Upper lobe of left lung (tissue), 6 donors: ENCODE data around the gene RIN1. TPM values are rescaled to one million over a fixed set of nuclear protein-coding genes. Genes with fewer than 3 reads are reported as not detected.

Experiments
- ATAC-seq, 2 donors: fragments of 200-7000 bp; cut with Tn5 transposase; one replicate each; pipeline ENCODE4 v1.9.1; 2022; ENCODE audit warnings: mild to moderate bottlenecking in 2 of 2, moderate library complexity in 2 of 2; ENCODE audit not compliant: low FRiP score in 2 of 2
- DNase-seq, 2 donors: peaks; one replicate each; pipeline ENCODE4 v3.0.0-alpha.2; 2019 to 2020
- H3K27ac ChIP-seq, 4 donors: fragments of 200-600 bp; sonication (generic); one replicate each; pipeline ENCODE4 v1.5.1; 2016 to 2019
- H3K27me3 ChIP-seq, 4 donors: fragments of 200-600 bp; sonication (generic); one replicate each; pipeline ENCODE4 v1.5.1; 2017 to 2019
- H3K36me3 ChIP-seq, 4 donors: fragments of 200-600 bp; sonication (generic); one replicate each; pipeline ENCODE4 v1.5.1; 2016 to 2019
- H3K4me1 ChIP-seq, 4 donors: fragments of 200-600 bp; sonication (generic); one replicate each; pipeline ENCODE4 v1.5.1; 2018 to 2019
- H3K4me3 ChIP-seq, 4 donors: fragments of 200-600 bp; sonication (generic); one replicate each; pipeline ENCODE4 v1.5.1; 2017 to 2019; ENCODE audit warnings: mild to moderate bottlenecking in 2 of 4, moderate library complexity in 1 of 4
- H3K9me3 ChIP-seq, 4 donors: fragments of 200-600 bp; sonication (generic); one replicate each; pipeline ENCODE4 v1.5.1; 2018 to 2019
- CTCF ChIP-seq, 6 experiments: fragments of 450-650 bp in 4 of 6; fragments of 200-600 bp in 2 of 6; sonication (generic) in 2 of 6; IDR thresholded peaks; one replicate each; pipeline ENCODE4 v1.5.1; 2016 to 2019; ENCODE audit warnings: antibody characterized with exemption in 6 of 6
- EP300 ChIP-seq, 4 donors: sonication (generic); formaldehyde crosslinking; IDR thresholded peaks; one replicate each; pipeline ENCODE4 v1.5.1; 2017; ENCODE audit warnings: antibody characterized with exemption in 4 of 4, control low read depth in 2 of 4
- POLR2A ChIP-seq, 4 donors: fragments of 450-650 bp; IDR thresholded peaks; one replicate each; pipeline ENCODE4 v1.5.1; 2016 to 2017; ENCODE audit warnings: antibody characterized with exemption in 4 of 4, mild to moderate bottlenecking in 2 of 4
- POLR2AphosphoS5 ChIP-seq, 2 donors: sonication (generic); formaldehyde crosslinking; IDR thresholded peaks; one replicate each; pipeline ENCODE4 v1.5.1; 2017; ENCODE audit warnings: antibody characterized with exemption in 2 of 2
- WGBS, 2 donors: methylation state at CpG; one replicate each; pipeline ENCODE4 v1.1.5; 2017 to 2018; 5-methylcytosine and 5-hydroxymethylcytosine counted together
- total RNA-seq, 6 donors: library from RNA; depleted of rRNA in 4 of 6; stranded (reverse); fragments of >200 nt in 4 of 6; gene quantifications; one replicate each; pipeline versions ENCODE4 v1.1.0 to v1.2.1, GENCODE V29; 2016 to 2021
- donor health status: DM: no; HTN: no; CAD: no; lungs with moderate emphysema.
- donor health status: DM: no; HTN: yes; CAD: no; lungs with severe emphysema.

Gene RIN1
- total RNA-seq, 6 donors from 2014 or later = 5.2 to 19.0 (median 8.9) TPM

- peaks cover 0 to 19% (median 6%) of the 10 kb centered on the region in 4 donors for H3K36me3 ChIP-seq
- peaks cover 25 to 32% (median 27%) of the 10 kb centered on the region in 4 donors for H3K4me1 ChIP-seq
- WGBS, 2 donors = 8 to 13% methylated on average over 11 to 18 of the region's 19 CpGs
- H3K9me3 ChIP-seq = no peaks in the 10 kb centered on the region
- ATAC-seq = peak; percentile 82 to 86
- peak overlapping the region in 1 of 4 donors; percentile 3 for H3K4me3 ChIP-seq
- peak; percentile 79 to 86 for DNase-seq
- TF ChIP-seq POLR2AphosphoS5 (IDR thresholded peaks at IDR 0.05) (peak; percentile 49 to 57), POLR2A (IDR thresholded peaks at IDR 0.05) (no peak), EP300 (IDR thresholded peaks at IDR 0.05) (no peak), CTCF (IDR thresholded peaks at IDR 0.05) (peak; percentile 95 to 98 (median 96))
- no peaks in the 10 kb centered on the region for H3K27me3 ChIP-seq
- H3K27ac ChIP-seq = peak overlapping the region in 3 of 4 donors; percentile 9 to 78 (median 21)
Measured at GRCh38 chr11:66328302-66329144, 7.7 kb downstream of the RIN1 start.

- ATAC-seq (peak in 1 of 2 donors; percentile 0), DNase-seq (peak in 1 of 2 donors; percentile 52)
- 66% methylated on average over 3 of the region's 3 CpGs; no CpG with 5 or more reads in 1 of the 2 donors for WGBS, 2 donors
- TF ChIP-seq EP300 (IDR thresholded peaks at IDR 0.05) = no peak
- no peak for TF ChIP-seq POLR2AphosphoS5 (IDR thresholded peaks at IDR 0.05)
- TF ChIP-seq CTCF (IDR thresholded peaks at IDR 0.05) = no peak
- no peak for TF ChIP-seq POLR2A (IDR thresholded peaks at IDR 0.05)
- Histone ChIP-seq H3K27ac (peak overlapping the region in 2 of 4 donors; percentile 9 to 21), H3K4me1 (peaks cover 25 to 32% (median 27%) of the 10 kb centered on the region in 4 donors), H3K36me3 (peaks cover 0 to 13% (median 3%) of the 10 kb centered on the region in 4 donors), H3K27me3 (no peaks in the 10 kb centered on the region), H3K4me3 (no peak overlapping the region), H3K9me3 (no peaks in the 10 kb centered on the region)
Measured at GRCh38 chr11:66328031-66328301, 8.3 kb downstream of the RIN1 start.

GRCh38 chr11:66327171-66328030, 8.8 kb downstream of the RIN1 start:
- no peaks in the 10 kb centered on the region for H3K9me3 ChIP-seq
- DNase-seq = peak in 1 of 2 donors; percentile 28
- H3K27ac ChIP-seq = peak overlapping the region; percentile 43 to 61 (median 51)
- H3K27me3 ChIP-seq = no peaks in the 10 kb centered on the region
- H3K4me1 ChIP-seq = peaks cover 25 to 32% (median 27%) of the 10 kb centered on the region in 4 donors
- peak in 1 of 2 donors; percentile 74 for ATAC-seq
- H3K36me3 ChIP-seq = peaks cover 0 to 7% (median 1%) of the 10 kb centered on the region in 4 donors
- TF ChIP-seq CTCF (IDR thresholded peaks at IDR 0.05) = no peak
- no peak for TF ChIP-seq POLR2AphosphoS5 (IDR thresholded peaks at IDR 0.05)
- TF ChIP-seq EP300 (IDR thresholded peaks at IDR 0.05) = no peak
- no peak for TF ChIP-seq POLR2A (IDR thresholded peaks at IDR 0.05)
- 85 to 86% methylated on average over 6 to 10 of the region's 10 CpGs for WGBS, 2 donors
- H3K4me3 ChIP-seq = no peak overlapping the region

GRCh38 chr11:66326261-66327111, 9.7 kb downstream of the RIN1 start:
- peak in 1 of 2 donors; percentile 57 for ATAC-seq

More at GRCh38 chr11:66326261-66327111, 9.7 kb downstream of the RIN1 start:
- 49 to 53% methylated on average over 2 to 19 of the region's 21 CpGs for WGBS, 2 donors
- H3K27me3 ChIP-seq = no peaks in the 10 kb centered on the region
- no peaks in the 10 kb centered on the region for H3K9me3 ChIP-seq
- no peaks in the 10 kb centered on the region for H3K36me3 ChIP-seq
- no peak overlapping the region for H3K4me3 ChIP-seq
- H3K27ac ChIP-seq = peak overlapping the region; percentile 48 to 67 (median 58)
- peak in 1 of 2 donors; percentile 78 for DNase-seq
- peaks cover 25 to 32% (median 27%) of the 10 kb centered on the region in 4 donors for H3K4me1 ChIP-seq
- no peak for TF ChIP-seq POLR2A (IDR thresholded peaks at IDR 0.05)
- TF ChIP-seq CTCF (IDR thresholded peaks at IDR 0.05) = no peak
- TF ChIP-seq POLR2AphosphoS5 (IDR thresholded peaks at IDR 0.05) = no peak
- TF ChIP-seq EP300 (IDR thresholded peaks at IDR 0.05) = no peak
